Stimulated activated CD4-positive, alpha-beta T cell treated with anti-CD3 and anti-CD28 coated beads, Interleukin-1b, Interleukin-23, amount 100 ng/mL, for 4 hours (primary cell): ENCODE measurements around the gene FEV.
A peak's percentile ranks its signal among the peaks of the same experiment; 100 is the strongest.

ENCODE experiments used
- DNase-seq, 2 donors: peaks; one replicate each; pipeline ENCODE4 v3.0.0-alpha.2; 2020; ENCODE audit warnings: low read depth in 2 of 2

FEV gene

GRCh38 chr2:218979846-218980734 lies 4.9 kb downstream of the FEV start:
- DNase-seq = peak; percentile 79 to 83

- no peak for DNase-seq
Measured at GRCh38 chr2:218975060-218975777, 9.8 kb downstream of the FEV start.

GRCh38 chr2:218970894-218971293 lies 14.1 kb downstream of the FEV start:
- DNase-seq = no peak

GRCh38 chr2:218964041-218964771 lies 20.8 kb downstream of the FEV start:
- DNase-seq = no peak

GRCh38 chr2:218963601-218964000 lies 21.4 kb downstream of the FEV start:
- DNase-seq = no peak

GRCh38 chr2:218962859-218963492 lies 22.0 kb downstream of the FEV start:
- DNase-seq = peak; percentile 49 to 62

- no peak for DNase-seq
Measured at GRCh38 chr2:218961651-218962570, 23.1 kb downstream of the FEV start.

- no peak for DNase-seq
Measured at GRCh38 chr2:218961229-218961628, 23.8 kb downstream of the FEV start.

GRCh38 chr2:218960309-218961165 lies 24.4 kb downstream of the FEV start:
- no peak for DNase-seq

- no peak for DNase-seq
Measured at GRCh38 chr2:218959761-218960308, 25.1 kb downstream of the FEV start.

- peak; percentile 37 to 54 for DNase-seq
Measured at GRCh38 chr2:218959141-218959731, 25.7 kb downstream of the FEV start, which contains the start of gene CDK5R2. CDK5R2 (plus strand) TSS chr2:218959666; CDS start chr2:218959821, 155 bp downstream.

- DNase-seq = no peak
Measured at GRCh38 chr2:218958276-218958675, 26.7 kb downstream of the FEV start.

GRCh38 chr2:218957671-218958070 lies 27.3 kb downstream of the FEV start:
- DNase-seq = no peak

GRCh38 chr2:218956039-218956438 lies 28.9 kb downstream of the FEV start:
- DNase-seq = no peak

- DNase-seq = no peak
Measured at GRCh38 chr2:218954541-218955300, 30.3 kb downstream of the FEV start.

- no peak for DNase-seq
Measured at GRCh38 chr2:218953366-218953954, 31.5 kb downstream of the FEV start.

GRCh38 chr2:218952160-218952559 lies 32.8 kb downstream of the FEV start:
- no peak for DNase-seq

- no peak for DNase-seq
Measured at GRCh38 chr2:218946621-218947020, 38.4 kb downstream of the FEV start.
